OCI-LY7 (cell line): ENCODE data around the gene GCSAM. TPM values are rescaled to one million over a fixed set of nuclear protein-coding genes. Genes with fewer than 3 reads are reported as not detected.

Experiments used
- BruUV-seq: library from RNA; stranded (reverse); fragments of 400-500 nt; replicated peaks from 2 replicates; lab custom pipeline; 2021; lab: Mats Ljungman, UMichigan
- CTCF ChIA-PET: fragments of 300-600 bp; sonication (Branson Sonifier 250); formaldehyde crosslinking; loops from one replicate; lab custom pipeline; 2022; ENCODE audit warnings: antibody characterized with exemption; ENCODE audit not compliant: unreplicated experiment; lab: Charles Lee
- POLR2A ChIA-PET: fragments of 300-600 bp; sonication (Branson Sonifier 250); formaldehyde crosslinking; loops from one replicate; lab custom pipeline; 2022; ENCODE audit warnings: antibody characterized with exemption; lab: Charles Lee
- DNase-seq: peaks from one replicate; pipeline ENCODE4 v3.0.0-alpha.2; 2015; ENCODE audit warnings: low spot score
- H2AFZ ChIP-seq: fragments of 200-600 bp; sonication (generic), shearing (Covaris generic); 2 replicates; pipeline ENCODE4 v1.6.1; 2014; ENCODE audit warnings: mild to moderate bottlenecking, antibody characterized with exemption, low read length, moderate library complexity
- H3K27ac ChIP-seq: fragments of 200-600 bp; sonication (generic); 2 replicates; pipeline ENCODE4 v1.5.1; 2014; ENCODE audit warnings: mixed run types, low read depth, mild to moderate bottlenecking, moderate library complexity, low read length, inconsistent platforms; ENCODE audit not compliant: poor library complexity, severe bottlenecking
- H3K36me3 ChIP-seq: fragments of 200-600 bp; sonication (generic); 2 replicates; pipeline ENCODE4 v1.6.1; 2014; ENCODE audit warnings: mild to moderate bottlenecking, antibody characterized with exemption, low read length, moderate library complexity, mixed read lengths; ENCODE audit not compliant: insufficient read depth
- H3K4me1 ChIP-seq: fragments of 200-600 bp; sonication (generic); 2 replicates; pipeline ENCODE4 v1.5.1; 2014; ENCODE audit warnings: mild to moderate bottlenecking, low read length; ENCODE audit not compliant: insufficient read depth, poor library complexity, severe bottlenecking
- H3K4me2 ChIP-seq: fragments of 200-600 bp; sonication (generic); 2 replicates; pipeline ENCODE4 v1.6.1; 2014; ENCODE audit warnings: mild to moderate bottlenecking, low read length
- H3K4me3 ChIP-seq: fragments of 200-600 bp; sonication (generic); 2 replicates; pipeline ENCODE4 v1.5.1; 2014; ENCODE audit warnings: mild to moderate bottlenecking, low read depth, low read length; ENCODE audit not compliant: poor library complexity, severe bottlenecking
- H3K79me2 ChIP-seq: fragments of 200-600 bp; sonication (generic); 2 replicates; pipeline ENCODE4 v1.6.1; 2016; ENCODE audit warnings: low read depth, mild to moderate bottlenecking, low read length, moderate library complexity, mixed read lengths; ENCODE audit not compliant: insufficient read depth
- H3K9me2 ChIP-seq: fragments of 200-600 bp; sonication (generic); 2 replicates; pipeline ENCODE4 v1.6.1; 2016; ENCODE audit warnings: mild to moderate bottlenecking, low read length, mixed read lengths; ENCODE audit not compliant: insufficient read depth
- H3K9me3 ChIP-seq: fragments of 200-600 bp; sonication (generic); 2 replicates; pipeline ENCODE4 v1.6.1; 2014; ENCODE audit warnings: mild to moderate bottlenecking, mixed run types, low read length, mixed read lengths
- H4K20me1 ChIP-seq: fragments of 200-600 bp; sonication (generic); 2 replicates; pipeline ENCODE4 v1.6.1; 2014; ENCODE audit warnings: mild to moderate bottlenecking, antibody characterized with exemption, low read length, moderate library complexity, mixed read lengths; ENCODE audit not compliant: insufficient read depth
- EZH2phosphoT487 ChIP-seq: fragments of 200-600 bp; sonication (generic); IDR thresholded peaks from 2 replicates; pipeline ENCODE4 v1.6.1; 2018; ENCODE audit warnings: low read depth, borderline replicate concordance, mild to moderate bottlenecking, mixed run types, antibody characterized with exemption, low read length, moderate library complexity, mixed read lengths
- intact Hi-C: fragments of 100-400 bp; cut with micrococcal nuclease; formaldehyde crosslinking; loops from one replicate; pipeline ENCODE4 v1.10.0; 2022; ENCODE audit not compliant: unreplicated experiment
- total RNA-seq, 2 experiments: library from RNA; depleted of rRNA in 1 of 2; stranded (reverse); fragments of >200 nt in 1 of 2; shearing (Covaris generic) in 1 of 2; gene quantifications; 2 replicates each; pipeline ENCODE4 v1.2.3, GENCODE V29; 2014 to 2022
- TF ChIP-seq, protein P1 (sequence below): fragments of 200-600 bp; sonication (generic); conservative IDR thresholded peaks from 2 replicates; pipeline ENCODE4 v1.5.1; 2014; ENCODE audit warnings: mild to moderate bottlenecking, antibody characterized with exemption, low read length, moderate library complexity, mixed read lengths

Gene GCSAM
- total RNA-seq, 2 experiments from 2014 or later, result 193 to 195 TPM

GRCh38 chr3:112128843-112129727 is 4.0 kb downstream of the GCSAM start:
- H3K4me1 ChIP-seq, result peaks cover 80% of the 10 kb centered on the region
- no peaks in the 10 kb centered on the region for H3K9me3 ChIP-seq
- H3K9me2 ChIP-seq, result no peaks in the 10 kb centered on the region
- intact Hi-C loops, result no loop called here
- no peaks in the 10 kb centered on the region for H4K20me1 ChIP-seq
- TF ChIP-seq EZH2phosphoT487, result no peak
- TF ChIP-seq, protein P1, sequence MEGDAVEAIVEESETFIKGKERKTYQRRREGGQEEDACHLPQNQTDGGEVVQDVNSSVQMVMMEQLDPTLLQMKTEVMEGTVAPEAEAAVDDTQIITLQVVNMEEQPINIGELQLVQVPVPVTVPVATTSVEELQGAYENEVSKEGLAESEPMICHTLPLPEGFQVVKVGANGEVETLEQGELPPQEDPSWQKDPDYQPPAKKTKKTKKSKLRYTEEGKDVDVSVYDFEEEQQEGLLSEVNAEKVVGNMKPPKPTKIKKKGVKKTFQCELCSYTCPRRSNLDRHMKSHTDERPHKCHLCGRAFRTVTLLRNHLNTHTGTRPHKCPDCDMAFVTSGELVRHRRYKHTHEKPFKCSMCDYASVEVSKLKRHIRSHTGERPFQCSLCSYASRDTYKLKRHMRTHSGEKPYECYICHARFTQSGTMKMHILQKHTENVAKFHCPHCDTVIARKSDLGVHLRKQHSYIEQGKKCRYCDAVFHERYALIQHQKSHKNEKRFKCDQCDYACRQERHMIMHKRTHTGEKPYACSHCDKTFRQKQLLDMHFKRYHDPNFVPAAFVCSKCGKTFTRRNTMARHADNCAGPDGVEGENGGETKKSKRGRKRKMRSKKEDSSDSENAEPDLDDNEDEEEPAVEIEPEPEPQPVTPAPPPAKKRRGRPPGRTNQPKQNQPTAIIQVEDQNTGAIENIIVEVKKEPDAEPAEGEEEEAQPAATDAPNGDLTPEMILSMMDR, result no peak
- H3K79me2 ChIP-seq, result peaks cover 91% of the 10 kb centered on the region
- POLR2A ChIA-PET, result interaction anchor here (0.6 to 16.9 kb wide), 10 partner anchors 8 to 370 kb away, joined by 3 to 566 read pairs (median 4); partner anchors contain the start of genes BTLA and SLC9C1
- H3K27ac ChIP-seq, result peak overlapping the region; percentile 99
- peak overlapping the region; percentile 86 for H3K4me3 ChIP-seq
- H2AFZ ChIP-seq, result no peak overlapping the region
- TSS peak; percentile 67 for BruUV-seq
- H3K4me2 ChIP-seq, result peak overlapping the region; percentile 99
- H3K36me3 ChIP-seq, result peaks cover 80% of the 10 kb centered on the region
- peak; percentile 96 for DNase-seq
- CTCF ChIA-PET, result interaction anchor here (1.5 to 1.7 kb wide), 2 partner anchors 12 to 17 kb away, joined by 7 to 8 read pairs; no protein-coding TSS in a partner anchor

GRCh38 chr3:112127522-112128494 is 5.2 kb downstream of the GCSAM start:
- H2AFZ ChIP-seq, result no peak overlapping the region
- H4K20me1 ChIP-seq, result no peaks in the 10 kb centered on the region
- no peaks in the 10 kb centered on the region for H3K9me3 ChIP-seq
- H3K27ac ChIP-seq, result peak overlapping the region; percentile 99
- peaks cover 91% of the 10 kb centered on the region for H3K36me3 ChIP-seq
- H3K9me2 ChIP-seq, result no peaks in the 10 kb centered on the region
- H3K79me2 ChIP-seq, result peaks cover 85% of the 10 kb centered on the region
- H3K4me3 ChIP-seq, result peak overlapping the region; percentile 57
- BruUV-seq, result no TSS peak
- POLR2A ChIA-PET, result interaction anchor here (0.6 to 16.9 kb wide), 12 partner anchors 9 to 395 kb away, joined by 3 to 566 read pairs (median 4); no protein-coding TSS in a partner anchor
- CTCF ChIA-PET, result interaction anchor here (1.5 to 3.0 kb wide), 2 partner anchors 10 kb away, joined by 7 to 10 read pairs; no protein-coding TSS in a partner anchor
- TF ChIP-seq, protein P1, result no peak
- no peak for TF ChIP-seq EZH2phosphoT487
- DNase-seq, result peak; percentile 57
- H3K4me2 ChIP-seq, result peak overlapping the region; percentile 99
- H3K4me1 ChIP-seq, result peaks cover 83% of the 10 kb centered on the region
- intact Hi-C loops, result no loop called here
